GM12878 (cell line): Measurements from ENCODE around the gene P3H3. TPM values are rescaled to one million over a fixed set of nuclear protein-coding genes. Genes with fewer than 3 reads are reported as not detected.

Experiments used
- CBX3 ChIP-seq: fragments of 200-600 bp; sonication (generic); IDR thresholded peaks from 2 replicates; pipeline ENCODE4 v1.6.1; 2016; ENCODE audit warnings: low read depth, borderline replicate concordance
- CREB1 ChIP-seq: IDR thresholded peaks from 2 replicates; pipeline ENCODE4 v1.6.1; 2012; ENCODE audit warnings: low read depth, mild to moderate bottlenecking, inconsistent platforms
- FOS ChIP-seq: IDR thresholded peaks from 3 replicates; pipeline ENCODE4 v1.6.1; 2011; ENCODE audit warnings: borderline replicate concordance; ENCODE audit not compliant: insufficient read length; ENCODE audit errors: extremely low read depth
- FOXK2 ChIP-seq: fragments of 450-650 bp; IDR thresholded peaks from 2 replicates; pipeline ENCODE4 v1.6.1; 2017; ENCODE audit warnings: mild to moderate bottlenecking, moderate library complexity
- HSF1 ChIP-seq: fragments of 150-350 bp; IDR thresholded peaks from 2 replicates; pipeline ENCODE4 v1.6.1; 2014; ENCODE audit warnings: mild to moderate bottlenecking, low read depth, low read length
- JUND ChIP-seq: IDR thresholded peaks from 2 replicates; pipeline ENCODE4 v1.6.1; 2012; ENCODE audit warnings: low read depth, mild to moderate bottlenecking, low read length, improper control_type of control experiment, moderate library complexity
- MAX ChIP-seq: IDR thresholded peaks from 2 replicates; pipeline ENCODE4 v1.6.1; 2012; ENCODE audit warnings: low read depth, low read length, improper control_type of control experiment
- POLR2AphosphoS5 ChIP-seq: IDR thresholded peaks from 2 replicates; pipeline ENCODE4 v1.6.1; 2011; ENCODE audit warnings: mild to moderate bottlenecking, low read length, inconsistent platforms
- PRDM15 ChIP-seq: fragments of 450-650 bp; formaldehyde crosslinking; IDR thresholded peaks from 2 replicates; pipeline ENCODE4 v1.4.0; 2020; ENCODE audit warnings: mild to moderate bottlenecking, moderate library complexity
- RUNX3 ChIP-seq: IDR thresholded peaks from 2 replicates; pipeline ENCODE4 v1.6.1; 2012; ENCODE audit warnings: low read length, inconsistent platforms
- SREBF2 ChIP-seq: IDR thresholded peaks from 2 replicates; pipeline ENCODE4 v1.6.1; 2012; ENCODE audit warnings: mild to moderate bottlenecking, low read length
- TCF12 ChIP-seq: IDR thresholded peaks from 2 replicates; pipeline ENCODE4 v1.6.1; 2011; ENCODE audit warnings: low read depth, mild to moderate bottlenecking, low read length
- ZBTB40 ChIP-seq: fragments of 450-650 bp; IDR thresholded peaks from 2 replicates; pipeline ENCODE4 v1.6.1; 2016; ENCODE audit warnings: mild to moderate bottlenecking, moderate library complexity, borderline replicate concordance
- ZNF687 ChIP-seq: fragments of 450-650 bp; IDR thresholded peaks from 2 replicates; pipeline ENCODE4 v1.6.1; 2017; ENCODE audit warnings: mild to moderate bottlenecking, moderate library complexity
- polyA plus RNA-seq, 11 experiments: library from polyadenylated mRNA; depleted of rRNA in 4 of 11; unstranded in 6 of 11; stranded (reverse) in 5 of 11; fragments of >200 nt; fragmentation: Nextera tagmentation in 4 of 11; fragmentation: Illumina TruSeq in 1 of 11; extraction: Ambion mirVana in 4 of 11; extraction: Trizol in 1 of 11; gene quantifications; 1 replicate in 1 of 11; 2 replicates in 10 of 11; pipeline versions ENCODE4 v1.2.1 to v1.2.3, GENCODE V29; 2011 to 2016; ENCODE audit warnings: inconsistent platforms in 2 of 11, missing spikeins in 2 of 11, low read depth in 1 of 11
- total RNA-seq, 4 experiments: library from RNA; depleted of rRNA in 3 of 4; stranded (reverse); fragments of >200 nt in 3 of 4; fragmentation: Illumina TruSeq in 1 of 4; extraction: Trizol in 1 of 4; gene quantifications; 2 replicates each; pipeline versions ENCODE4 v1.2.1 to v1.2.3, GENCODE V29; 2013 to 2021

The P3H3 gene
- total and polyA plus RNA-seq, 10 of the 15 experiments (the other 5 are each of a cell fraction or from before 2014, with no cell fraction given) = 0.03 to 0.21 (median 0.05) TPM; not detected in 7

GRCh38 chr12:6851921-6852650, 23.9 kb downstream of the P3H3 start, which contains the start of gene USP5 (continued):
- TF ChIP-seq HSF1 (no peak), JUND (no peak), CREB1 (peak; percentile 95), POLR2AphosphoS5 (peak; percentile 70; the same call in 1 of the 2 replicates), ZNF687 (no peak), ZBTB40 (peak; percentile 98), PRDM15 (CRISPR knock-in tag) (no peak), MAX (peak; percentile 31), RUNX3 (peak; percentile 72), FOS (peak; percentile 74), SREBF2 (no peak), FOXK2 (0 out of 2 replicates have a peak, but pooled peaks have one; percentile 14), CBX3 (no peak), TCF12 (0 out of 2 replicates have a peak, but pooled peaks have one; percentile 4)
